Memory B cell (primary cell): ENCODE measurements around the gene PRDM16.
"Not testable (repeated sequence)": the region's sequence is repeated elsewhere in the genome, so short reads cannot be mapped to it uniquely, and the experiment has no call there.

Source experiments
- ATAC-seq: fragments of 150-1000 bp; cut with Tn5 transposase; 2 replicates; pipeline ENCODE4 v1.10.0; 2021; ENCODE audit warnings: low read depth, mild to moderate bottlenecking, moderate library complexity
- DNase-seq, 2 donors: peaks; one replicate each; pipeline ENCODE4 v3.0.0; 2022; ENCODE audit warnings: low spot score in 2 of 2
- H3K27ac Mint-ChIP-seq: one replicate; pipeline ENCODE4 v1.8.0; 2022; ENCODE audit warnings: mild to moderate bottlenecking, moderate library complexity, mixed read lengths
- H3K27me3 Mint-ChIP-seq: one replicate; pipeline ENCODE4 v1.8.0; 2022; ENCODE audit warnings: mixed read lengths
- H3K36me3 Mint-ChIP-seq: one replicate; pipeline ENCODE4 v1.8.0; 2022; ENCODE audit warnings: mild to moderate bottlenecking, mixed read lengths
- H3K4me1 Mint-ChIP-seq: one replicate; pipeline ENCODE4 v1.8.0; 2022; ENCODE audit warnings: mixed read lengths
- H3K4me3 Mint-ChIP-seq: one replicate; pipeline ENCODE4 v1.8.0; 2022; ENCODE audit warnings: mild to moderate bottlenecking, moderate library complexity, mixed read lengths
- H3K9me3 Mint-ChIP-seq: one replicate; pipeline ENCODE4 v1.8.0; 2022; ENCODE audit warnings: mixed read lengths

PRDM16 gene

DNA sequence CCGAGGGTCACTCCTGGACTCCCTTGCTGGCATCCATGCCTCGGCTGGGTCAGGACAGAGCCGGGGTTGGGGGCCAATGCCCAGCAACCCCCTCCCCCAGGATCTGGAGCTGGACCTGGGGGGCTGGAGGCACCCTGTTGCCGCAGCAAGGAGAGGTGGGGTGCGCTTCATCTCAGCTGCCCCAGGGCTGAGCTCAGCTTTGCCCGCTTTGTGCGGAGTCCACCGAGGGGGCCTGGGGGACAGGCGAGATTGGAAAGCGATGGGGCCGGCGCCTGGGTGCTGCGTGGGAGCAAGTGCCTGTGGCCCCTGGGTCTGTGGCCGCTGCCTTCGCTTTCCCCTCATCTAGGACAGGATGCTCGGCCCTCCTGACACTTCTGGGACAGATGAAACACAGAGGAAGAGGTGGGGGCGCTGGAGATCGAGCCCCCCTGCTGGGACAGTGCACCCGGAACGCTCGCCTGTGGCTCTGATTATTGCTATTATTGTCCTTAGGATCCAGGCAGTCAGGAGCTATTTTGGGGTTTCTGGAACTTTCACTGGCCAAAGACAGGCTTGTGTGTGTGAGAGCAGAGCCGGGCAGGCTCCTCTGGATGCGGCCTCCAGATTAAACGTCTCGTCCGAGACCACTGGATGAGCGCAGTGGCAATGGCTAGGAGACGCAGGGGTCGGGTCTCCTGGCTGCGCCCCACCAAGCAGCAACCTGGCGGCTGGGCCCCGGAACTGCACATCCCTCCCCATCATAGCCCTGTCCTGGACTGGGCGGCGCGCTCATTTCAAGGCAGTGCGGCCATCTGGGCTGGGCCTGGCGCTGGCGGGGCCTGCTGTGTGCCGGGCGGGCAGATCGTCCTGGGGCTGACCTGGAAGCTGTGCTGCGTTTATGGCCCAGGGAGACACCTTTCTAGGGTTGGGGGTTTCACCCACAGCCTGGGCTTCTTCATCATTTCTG is 13.8 kb downstream of the PRDM16 start:
- no peak for DNase-seq
- ATAC-seq, result no peak
- no peaks in the 10 kb centered on the region for H3K36me3 Mint-ChIP-seq
- peaks cover 6% of the 10 kb centered on the region for H3K27me3 Mint-ChIP-seq
- no peaks in the 10 kb centered on the region for H3K4me1 Mint-ChIP-seq
- H3K27ac Mint-ChIP-seq, result no peak overlapping the region
- no peaks in the 10 kb centered on the region for H3K9me3 Mint-ChIP-seq
- no peak overlapping the region for H3K4me3 Mint-ChIP-seq

DNA sequence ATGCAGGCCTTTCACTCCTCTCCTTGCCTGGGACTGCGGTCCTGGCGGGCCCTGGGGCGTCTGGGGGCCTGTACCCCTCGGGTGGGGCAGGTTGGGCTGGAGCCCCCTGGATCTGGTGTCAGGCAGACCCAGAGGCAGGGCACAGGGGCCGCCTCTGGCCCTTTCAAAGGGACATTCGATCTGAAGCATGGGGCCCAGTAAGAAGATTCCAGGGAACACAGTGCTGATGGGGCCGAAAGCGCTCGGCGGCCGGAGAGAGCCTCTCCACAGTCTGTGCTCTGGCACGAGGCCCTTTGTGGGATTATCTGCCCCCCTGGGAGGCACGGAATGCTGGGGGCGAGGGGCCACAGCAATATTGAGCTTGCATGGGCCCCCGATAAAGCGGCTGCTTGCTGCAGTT is 15.2 kb downstream of the PRDM16 start:
- Mint-ChIP-seq H3K27ac (no peak overlapping the region), H3K36me3 (no peaks in the 10 kb centered on the region), H3K9me3 (no peaks in the 10 kb centered on the region), H3K4me3 (no peak overlapping the region), H3K4me1 (no peaks in the 10 kb centered on the region), H3K27me3 (peaks cover 2% of the 10 kb centered on the region)
- ATAC-seq, result no peak
- no peak for DNase-seq

DNA sequence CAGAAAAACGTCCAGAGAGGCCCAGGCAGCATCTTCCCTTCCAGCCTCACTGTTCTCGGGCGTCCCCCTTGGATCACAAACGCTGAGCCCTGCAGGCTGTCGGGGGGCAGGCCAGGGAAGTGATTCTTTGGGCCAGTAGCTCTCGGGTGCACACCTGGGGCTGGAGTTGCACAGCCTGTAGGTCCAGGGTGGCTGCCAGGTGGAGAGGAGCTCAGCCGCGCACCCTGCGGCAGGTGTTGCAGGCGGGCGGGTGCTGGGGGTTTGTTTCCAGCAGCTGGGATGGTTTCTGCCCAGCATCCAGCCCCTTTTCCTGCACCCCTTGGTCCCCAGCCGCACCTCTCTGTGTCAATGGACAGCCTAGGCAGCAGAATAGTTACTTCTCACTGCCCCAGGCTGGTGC is 15.7 kb downstream of the PRDM16 start:
- Mint-ChIP-seq H3K4me3 (no peak overlapping the region), H3K36me3 (no peaks in the 10 kb centered on the region)

DNA sequence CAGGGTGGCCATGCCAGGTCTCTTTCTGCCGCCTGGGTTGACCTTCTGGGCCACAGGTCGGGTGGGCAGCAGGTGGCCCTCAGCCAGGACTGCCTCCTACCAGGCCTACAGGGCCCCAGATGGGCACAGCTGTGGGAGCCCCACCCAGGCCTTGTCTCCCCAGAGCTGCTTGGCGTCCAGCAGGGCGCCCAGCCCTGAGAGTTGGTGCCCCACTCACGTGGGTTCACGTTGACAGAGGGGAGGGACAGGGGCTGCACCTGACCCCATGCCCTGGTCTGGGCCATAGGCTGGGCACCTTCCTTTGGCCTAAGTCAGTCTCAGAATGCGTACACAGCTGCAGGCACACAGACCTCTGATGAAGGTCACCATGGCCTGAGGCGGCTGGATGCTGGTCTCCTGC is 16.7 kb downstream of the PRDM16 start:
- H3K36me3 Mint-ChIP-seq, result no peaks in the 10 kb centered on the region

More for the DNA sequence above, 15.7 kb downstream of the PRDM16 start:
- H3K27ac Mint-ChIP-seq, result no peak overlapping the region
- no peaks in the 10 kb centered on the region for H3K4me1 Mint-ChIP-seq
- H3K27me3 Mint-ChIP-seq, result peaks cover 5% of the 10 kb centered on the region
- DNase-seq (no peak), ATAC-seq (no peak)
- H3K9me3 Mint-ChIP-seq, result no peaks in the 10 kb centered on the region

DNA sequence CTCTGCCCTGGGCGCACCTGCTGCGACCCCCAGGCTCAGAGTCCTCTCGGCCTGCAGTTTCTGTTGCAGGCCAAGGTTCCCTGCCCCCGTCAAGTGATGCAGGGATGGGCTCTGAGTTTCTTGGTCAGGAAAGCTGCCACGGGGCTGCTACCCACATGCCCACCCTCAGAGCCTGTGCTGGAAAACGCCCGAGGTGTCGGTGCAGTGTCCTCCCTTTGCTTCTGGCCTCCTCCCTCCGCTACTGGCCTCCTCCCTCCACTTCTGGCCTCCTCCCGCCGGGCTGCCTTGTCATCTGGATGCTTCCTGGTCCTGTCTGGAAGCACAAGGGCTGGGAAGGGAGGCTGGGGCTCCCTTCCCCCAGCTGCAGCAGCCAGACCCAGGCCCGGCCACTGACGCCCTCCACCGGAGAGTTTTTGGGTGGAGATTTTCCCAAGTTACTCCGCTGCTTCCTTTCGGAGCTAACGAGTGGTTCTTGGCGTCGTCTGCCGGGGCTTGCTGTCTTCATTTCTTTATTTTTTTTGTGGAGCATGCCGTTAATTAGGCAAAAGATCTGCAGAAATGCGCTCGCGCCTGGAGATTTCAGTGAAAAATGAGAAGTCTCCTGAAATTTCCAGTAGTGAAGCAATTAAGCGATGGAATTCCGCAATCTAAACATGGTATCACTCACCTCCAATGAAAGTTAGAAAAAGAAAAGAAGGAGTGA is 17.4 kb downstream of the PRDM16 start:
- ATAC-seq, result no peak
- Mint-ChIP-seq H3K36me3 (no peaks in the 10 kb centered on the region), H3K4me3 (no peak overlapping the region)

More for the DNA sequence above, 16.7 kb downstream of the PRDM16 start:
- Mint-ChIP-seq H3K4me3 (no peak overlapping the region), H3K27ac (no peak overlapping the region), H3K4me1 (no peaks in the 10 kb centered on the region), H3K9me3 (no peaks in the 10 kb centered on the region), H3K27me3 (peaks cover 6% of the 10 kb centered on the region)
- no peak for DNase-seq
- no peak for ATAC-seq

DNA sequence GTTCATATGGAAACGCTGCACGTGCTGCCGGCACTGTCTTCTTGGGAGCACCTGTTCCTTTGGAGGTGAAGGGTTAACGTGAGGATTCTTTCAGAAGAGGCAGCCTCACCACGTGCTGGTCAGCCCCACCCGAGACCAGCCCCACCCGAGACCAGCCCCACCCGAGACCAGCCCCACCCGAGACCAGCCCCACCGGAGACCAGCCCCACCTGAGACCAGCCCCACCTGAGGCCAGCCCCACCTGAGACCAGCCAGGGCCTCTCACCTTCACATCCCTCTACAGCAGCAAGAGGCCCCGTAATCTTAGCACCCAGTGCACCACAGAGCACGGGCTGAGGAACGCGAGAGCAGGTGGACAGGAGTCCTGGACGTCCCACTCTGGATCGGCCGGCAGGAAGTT is 18.0 kb downstream of the PRDM16 start:
- Mint-ChIP-seq H3K27ac (no peak overlapping the region), H3K9me3 (no peaks in the 10 kb centered on the region), H3K36me3 (no peaks in the 10 kb centered on the region), H3K4me1 (no peaks in the 10 kb centered on the region), H3K27me3 (peaks cover 6% of the 10 kb centered on the region), H3K4me3 (no peak overlapping the region)
- no peak for ATAC-seq
- no peak for DNase-seq

More for the DNA sequence above, 17.4 kb downstream of the PRDM16 start:
- DNase-seq, result no peak
- no peaks in the 10 kb centered on the region for H3K4me1 Mint-ChIP-seq
- no peaks in the 10 kb centered on the region for H3K9me3 Mint-ChIP-seq
- peaks cover 6% of the 10 kb centered on the region for H3K27me3 Mint-ChIP-seq
- no peak overlapping the region for H3K27ac Mint-ChIP-seq

DNA sequence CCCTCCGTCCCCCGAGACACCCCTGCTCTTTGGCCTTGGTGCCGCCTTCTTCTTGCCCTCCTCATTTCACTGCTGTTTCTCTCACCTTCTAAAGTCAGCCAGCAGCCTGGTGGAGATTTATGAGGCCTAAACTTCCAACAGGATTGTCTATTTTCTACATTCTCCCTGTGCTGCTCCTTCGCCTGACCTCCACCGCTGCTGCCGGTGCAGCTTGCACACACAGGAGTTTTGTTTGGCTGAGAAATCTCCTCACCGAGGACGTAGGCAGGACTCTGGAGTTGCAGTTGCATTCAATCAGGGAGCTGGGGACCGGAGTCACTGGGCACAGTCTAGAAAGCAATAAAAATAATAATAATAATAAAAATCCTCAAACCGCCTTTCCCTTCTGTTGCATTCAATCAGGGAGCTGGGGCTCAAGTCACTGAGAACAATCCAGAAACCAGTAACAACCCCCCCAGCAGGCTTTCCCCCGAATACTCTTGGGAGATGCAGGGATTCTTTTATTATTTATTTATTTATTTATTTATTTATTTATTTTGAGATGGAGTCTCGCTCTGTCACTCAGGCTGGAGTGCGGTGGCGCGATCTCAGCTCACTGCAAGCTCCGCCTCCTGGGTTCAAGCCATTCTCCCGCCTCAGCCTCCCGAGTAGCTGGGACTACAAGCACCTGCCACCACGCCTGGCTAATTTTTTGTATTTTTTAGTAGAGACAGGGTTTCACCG is 19.1 kb downstream of the PRDM16 start:
- not testable (repeated sequence) for DNase-seq, H3K36me3 Mint-ChIP-seq, H3K27me3 Mint-ChIP-seq, ATAC-seq, H3K4me1 Mint-ChIP-seq, H3K9me3 Mint-ChIP-seq, H3K27ac Mint-ChIP-seq, H3K4me3 Mint-ChIP-seq

DNA sequence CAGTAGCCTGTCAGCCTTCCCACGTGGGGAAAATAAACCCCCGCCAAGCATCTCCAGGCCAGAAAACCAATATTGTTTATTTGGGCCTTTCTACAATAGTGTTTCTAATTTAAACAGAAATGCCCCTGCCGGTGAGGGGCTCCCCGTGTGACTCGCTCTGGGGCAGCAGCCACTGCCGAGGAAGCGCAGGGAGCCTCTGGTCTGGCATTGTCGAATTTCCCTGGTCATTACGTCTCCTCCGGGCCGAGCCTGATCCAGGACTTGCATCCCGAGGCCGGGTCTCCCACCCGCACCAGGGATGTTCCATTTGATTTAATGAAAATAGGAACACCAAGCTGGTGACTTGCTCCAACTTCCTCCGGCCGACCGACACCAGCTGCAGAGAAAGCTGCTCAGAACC is 20.5 kb downstream of the PRDM16 start:
- H3K4me3 Mint-ChIP-seq, result no peak overlapping the region
- peaks cover 6% of the 10 kb centered on the region for H3K27me3 Mint-ChIP-seq
- no peak for ATAC-seq
- H3K36me3 Mint-ChIP-seq, result no peaks in the 10 kb centered on the region
- H3K4me1 Mint-ChIP-seq, result no peaks in the 10 kb centered on the region
- H3K9me3 Mint-ChIP-seq, result no peaks in the 10 kb centered on the region
- no peak overlapping the region for H3K27ac Mint-ChIP-seq
- DNase-seq, result no peak

DNA sequence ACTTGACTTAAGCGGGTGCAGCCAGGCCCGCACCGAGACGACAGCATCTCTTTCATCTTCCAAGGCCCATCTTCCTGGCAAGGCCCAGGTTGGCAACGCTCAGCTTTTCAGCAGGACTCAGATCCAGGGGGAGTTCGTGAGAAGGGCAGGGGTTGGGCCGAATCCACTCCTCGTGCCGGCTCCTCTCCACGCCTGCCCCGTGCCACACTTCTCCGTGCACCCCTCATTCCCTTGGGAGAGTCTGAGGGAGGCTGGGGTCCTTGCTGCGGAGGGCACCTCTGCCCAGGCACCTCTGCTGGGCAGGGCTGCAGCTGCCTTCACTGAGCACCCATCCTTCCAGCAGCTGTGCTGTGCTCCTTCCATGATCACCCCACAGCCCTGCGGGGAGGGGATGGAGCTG is 22.3 kb downstream of the PRDM16 start:
- Mint-ChIP-seq H3K4me1 (no peaks in the 10 kb centered on the region), H3K27me3 (peaks cover 9% of the 10 kb centered on the region), H3K4me3 (no peak overlapping the region), H3K9me3 (no peaks in the 10 kb centered on the region), H3K27ac (no peak overlapping the region), H3K36me3 (no peaks in the 10 kb centered on the region)
- ATAC-seq (no peak), DNase-seq (no peak)

DNA sequence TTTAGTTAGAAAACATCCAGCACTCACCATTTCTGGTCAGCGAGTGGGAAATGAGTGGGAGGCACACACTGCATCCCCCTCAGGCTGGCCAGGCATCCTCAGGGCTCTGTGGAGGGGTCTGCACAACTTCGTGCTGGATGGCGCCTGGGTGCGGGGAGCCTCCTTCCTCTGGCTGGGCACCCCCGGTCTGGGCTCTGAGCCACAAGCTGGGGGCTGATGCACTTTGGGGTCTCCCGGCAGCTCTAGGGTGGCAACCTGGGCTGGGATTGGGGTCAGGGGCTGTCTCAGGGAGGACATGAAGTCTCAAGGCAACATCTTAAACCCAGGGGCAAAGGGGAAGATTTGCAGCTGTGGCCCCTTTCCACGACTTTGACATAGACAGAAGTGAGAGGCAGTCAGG is 23.5 kb downstream of the PRDM16 start:
- peaks cover 9% of the 10 kb centered on the region for H3K27me3 Mint-ChIP-seq
- ATAC-seq, result no peak

DNA sequence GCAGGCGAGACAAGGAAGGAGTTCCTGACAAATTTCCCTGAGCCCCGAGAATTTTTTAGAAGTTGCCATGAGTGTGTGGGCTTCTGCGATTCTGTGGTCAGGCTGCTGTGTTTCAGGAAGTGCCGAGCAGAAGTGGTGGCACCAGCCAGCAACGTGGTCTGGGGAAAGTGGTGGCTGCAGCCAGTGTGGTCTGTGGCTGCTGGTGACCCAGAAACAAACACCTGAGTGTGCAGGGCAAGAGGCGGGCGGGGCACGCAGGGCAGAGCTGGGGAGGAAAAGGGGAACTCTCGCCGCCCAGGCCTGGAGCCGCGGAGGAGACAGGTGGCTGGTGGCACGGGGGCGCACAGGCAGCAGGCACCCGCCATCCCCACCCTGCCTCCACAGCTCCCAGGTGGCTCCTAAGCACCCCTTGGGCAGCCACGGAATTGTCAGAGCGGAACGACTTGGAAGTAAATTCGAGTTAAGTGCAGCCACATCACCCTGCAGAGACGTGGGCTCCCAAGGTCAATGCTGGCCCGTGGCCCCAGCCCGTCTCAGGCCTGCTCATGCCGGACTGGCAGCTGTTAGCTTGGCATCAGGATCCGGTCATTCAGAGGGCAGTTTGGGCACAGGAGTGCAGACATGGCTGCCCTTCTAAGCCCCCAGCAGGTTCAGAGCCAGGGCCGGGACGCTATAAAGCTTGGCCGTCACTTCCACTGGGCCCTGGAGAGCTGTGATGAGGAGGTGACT is 25.1 kb downstream of the PRDM16 start:
- Mint-ChIP-seq H3K27me3 (peaks cover 10% of the 10 kb centered on the region), H3K9me3 (no peaks in the 10 kb centered on the region), H3K27ac (no peak overlapping the region), H3K4me3 (no peak overlapping the region), H3K36me3 (no peaks in the 10 kb centered on the region), H3K4me1 (no peaks in the 10 kb centered on the region)
- DNase-seq, result no peak
- no peak for ATAC-seq

More for the DNA sequence above, 23.5 kb downstream of the PRDM16 start:
- no peak for DNase-seq
- Mint-ChIP-seq H3K9me3 (no peaks in the 10 kb centered on the region), H3K4me3 (no peak overlapping the region), H3K27ac (no peak overlapping the region), H3K36me3 (no peaks in the 10 kb centered on the region), H3K4me1 (no peaks in the 10 kb centered on the region)

DNA sequence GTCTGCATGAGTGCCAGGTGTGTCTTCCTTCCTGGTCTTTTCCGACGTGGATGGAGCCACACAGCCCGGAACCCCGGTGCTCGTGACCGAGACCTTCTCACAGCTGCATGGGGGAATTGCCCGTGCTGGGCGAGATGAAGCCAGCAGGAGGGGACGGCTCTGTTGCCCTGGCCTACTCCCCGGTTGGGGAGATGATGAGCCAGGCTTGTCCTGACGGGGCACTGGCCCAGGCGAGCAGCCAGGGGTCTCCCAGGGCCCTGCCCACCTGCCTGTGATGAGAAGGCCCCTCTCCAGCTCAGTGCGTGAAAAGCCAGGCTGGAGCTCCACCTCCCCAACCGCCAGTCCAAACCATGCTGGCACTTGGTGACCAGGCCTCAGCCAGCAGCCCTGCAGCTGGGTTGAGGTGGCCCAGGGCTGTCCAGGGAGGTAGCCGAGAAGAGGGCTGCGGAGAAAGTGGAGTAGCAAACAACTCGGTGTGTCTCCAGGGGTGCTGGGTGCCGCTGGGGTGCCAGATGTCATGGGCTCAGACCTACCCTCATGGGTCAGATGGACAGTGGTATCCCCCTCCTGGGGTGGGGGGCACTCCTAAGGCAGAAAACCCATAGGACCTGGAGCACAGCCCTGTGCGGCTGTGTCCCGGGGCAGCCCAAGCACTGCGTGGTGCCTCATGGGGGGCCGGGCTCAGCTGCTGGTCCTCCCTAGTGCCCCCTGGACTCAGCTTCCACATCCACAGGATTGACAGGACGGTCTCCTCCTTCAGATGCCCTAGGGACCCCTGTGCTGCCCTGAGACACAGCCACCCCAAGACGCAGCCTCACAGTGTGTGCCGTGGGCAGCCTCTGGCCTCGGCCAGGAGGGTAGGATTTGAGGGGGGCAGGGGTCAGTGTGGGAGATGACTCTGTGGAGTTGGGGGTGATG is 26.1 kb downstream of the PRDM16 start:
- Mint-ChIP-seq H3K36me3 (no peaks in the 10 kb centered on the region), H3K27me3 (peaks cover 7% of the 10 kb centered on the region), H3K4me3 (no peak overlapping the region), H3K27ac (no peak overlapping the region), H3K9me3 (no peaks in the 10 kb centered on the region), H3K4me1 (no peaks in the 10 kb centered on the region)
- no peak for DNase-seq
- no peak for ATAC-seq

DNA sequence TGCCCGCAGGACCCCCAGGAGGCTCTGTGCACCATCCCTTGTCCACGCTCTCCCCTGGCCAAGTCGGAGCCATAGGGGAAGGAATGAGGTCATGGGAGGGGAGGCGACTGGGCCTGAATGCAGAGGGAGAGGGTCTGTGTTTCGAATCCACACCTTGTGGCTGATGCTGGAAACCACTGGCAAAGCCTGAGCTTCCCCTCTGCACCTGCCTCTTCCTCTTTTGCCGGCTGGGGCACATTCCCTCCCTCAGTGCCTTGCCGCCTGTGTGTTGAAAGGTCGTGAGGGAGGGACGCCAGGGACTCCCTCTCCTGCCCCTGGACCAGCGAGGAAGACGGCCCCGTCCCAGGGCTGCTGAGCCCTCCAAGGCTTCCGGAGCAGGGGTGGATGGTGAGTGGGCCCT is 27.3 kb downstream of the PRDM16 start:
- DNase-seq, result no peak
- Mint-ChIP-seq H3K9me3 (no peaks in the 10 kb centered on the region), H3K27ac (no peak overlapping the region), H3K4me3 (no peak overlapping the region), H3K36me3 (no peaks in the 10 kb centered on the region), H3K4me1 (no peaks in the 10 kb centered on the region), H3K27me3 (peaks cover 8% of the 10 kb centered on the region)
- no peak for ATAC-seq
